SH-SY5Y (cell line): Measurements from ENCODE around the gene ASRGL1.

Source experiments
- GATA2 ChIP-seq: IDR thresholded peaks from 2 replicates; pipeline ENCODE4 v1.6.1; 2011; ENCODE audit warnings: mild to moderate bottlenecking, low read depth, low read length
- GATA3 ChIP-seq: IDR thresholded peaks from 2 replicates; pipeline ENCODE4 v1.6.1; 2011; ENCODE audit warnings: low read depth, mild to moderate bottlenecking, low read length, moderate library complexity

DNA sequence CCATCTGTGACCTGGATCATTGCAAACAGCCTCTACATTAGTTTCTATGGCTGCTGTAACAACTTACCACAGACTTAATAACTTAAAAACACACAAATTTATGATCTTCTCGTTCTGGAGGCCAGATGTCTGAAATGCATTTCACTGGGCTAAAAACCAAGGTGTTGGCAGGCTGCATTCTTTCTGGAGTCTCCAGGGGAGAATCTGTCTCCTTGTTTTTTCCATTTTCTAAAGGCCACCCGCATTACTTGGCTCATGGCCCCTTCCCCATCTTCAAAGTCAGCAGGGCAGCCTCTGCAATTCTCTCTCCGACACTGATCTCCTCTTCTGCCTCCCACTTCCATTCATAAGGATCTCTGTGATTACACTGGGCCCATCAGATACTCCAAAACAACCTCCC lies 93.2 kb downstream of the ASRGL1 start:
- TF ChIP-seq GATA3 (no peak), GATA2 (no peak)
